A549 treated with Hydrocortisone at 1 μM for 4 hours (cell line): ENCODE measurements around the gene ADGRL4. TPM values are rescaled to one million over a fixed set of nuclear protein-coding genes. Genes with fewer than 3 reads are reported as not detected.

Experiments used
- total RNA-seq: library from RNA; stranded (reverse); fragments of 200-300 nt; extraction: Qiagen RNA extraction; gene quantifications from 5 replicates; pipeline ENCODE4 v1.2.3, GENCODE V29; 2022

ADGRL4 gene
- total RNA-seq, result not detected in 5 replicates

GRCh38 chr1:79006564-79006963, at the start of gene ADGRL4:
Gene ADGRL4, minus strand, starts transcription at chr1:79006730. Its CDS starts 76 bp downstream, at chr1:79006654.

